ENCODE data around the gene CAMK2A. TPM values are rescaled to one million over a fixed set of nuclear protein-coding genes. Genes with fewer than 3 reads are reported as not detected.

CAMK2A gene
- total RNA-seq, 2 experiments from 2014 or later = not detected

DNA sequence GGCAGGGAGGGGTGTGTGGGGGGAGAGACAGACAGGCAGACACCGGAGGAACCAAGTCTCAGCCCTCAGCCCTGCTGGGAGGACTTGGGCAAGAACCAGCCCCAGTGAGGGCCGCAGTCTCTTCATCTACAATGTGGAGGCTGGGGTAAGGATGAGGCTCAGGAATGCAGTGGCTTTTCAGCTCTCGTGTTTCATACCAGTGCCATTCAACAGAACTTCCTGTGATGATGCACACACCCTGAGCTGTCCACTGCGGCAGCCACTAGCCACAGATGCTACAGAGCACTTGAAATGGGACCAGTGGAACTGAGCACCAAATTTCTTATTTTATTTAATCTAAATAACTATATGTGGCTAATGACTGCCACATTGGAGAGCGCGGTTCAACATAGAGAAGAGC lies 10.7 kb downstream of the CAMK2A start:
- Histone ChIP-seq H2AFZ (ENCODE audit: low read length) (no peak overlapping the region), H3K9me2 (ENCODE audit: insufficient read depth, low read length) (no peaks in the 10 kb centered on the region), H3K36me3 (ENCODE audit: insufficient read depth, low read length) (no peaks in the 10 kb centered on the region), H3K4me2 (ENCODE audit: low read length) (no peak overlapping the region), H3K9me3 (ENCODE audit: low read length) (no peaks in the 10 kb centered on the region), H3K27ac (ENCODE audit: low read depth, low read length, poor library complexity, severe bottlenecking) (no peak overlapping the region), H3K4me1 (ENCODE audit: insufficient read depth, low read length, poor library complexity, severe bottlenecking) (no peaks in the 10 kb centered on the region), H3K79me2 (ENCODE audit: insufficient read depth, low read depth, low read length) (no peaks in the 10 kb centered on the region), H4K20me1 (ENCODE audit: insufficient read depth, low read length) (no peaks in the 10 kb centered on the region), H3K4me3 (ENCODE audit: low read depth, low read length, poor library complexity, severe bottlenecking) (no peak overlapping the region)
- BruUV-seq (replicated peaks) = no TSS peak
- CTCF ChIA-PET (ENCODE audit: unreplicated experiment) = no interaction called here
- no peak for DNase-seq (ENCODE audit: low spot score)
- intact Hi-C loops (cut with micrococcal nuclease; ENCODE audit: unreplicated experiment) = no loop called here
- POLR2A ChIA-PET = no interaction called here
- TF ChIP-seq EZH2phosphoT487 (IDR thresholded peaks at IDR 0.05; ENCODE audit: borderline replicate concordance, low read depth, low read length) = no peak
- TF ChIP-seq, protein P1, sequence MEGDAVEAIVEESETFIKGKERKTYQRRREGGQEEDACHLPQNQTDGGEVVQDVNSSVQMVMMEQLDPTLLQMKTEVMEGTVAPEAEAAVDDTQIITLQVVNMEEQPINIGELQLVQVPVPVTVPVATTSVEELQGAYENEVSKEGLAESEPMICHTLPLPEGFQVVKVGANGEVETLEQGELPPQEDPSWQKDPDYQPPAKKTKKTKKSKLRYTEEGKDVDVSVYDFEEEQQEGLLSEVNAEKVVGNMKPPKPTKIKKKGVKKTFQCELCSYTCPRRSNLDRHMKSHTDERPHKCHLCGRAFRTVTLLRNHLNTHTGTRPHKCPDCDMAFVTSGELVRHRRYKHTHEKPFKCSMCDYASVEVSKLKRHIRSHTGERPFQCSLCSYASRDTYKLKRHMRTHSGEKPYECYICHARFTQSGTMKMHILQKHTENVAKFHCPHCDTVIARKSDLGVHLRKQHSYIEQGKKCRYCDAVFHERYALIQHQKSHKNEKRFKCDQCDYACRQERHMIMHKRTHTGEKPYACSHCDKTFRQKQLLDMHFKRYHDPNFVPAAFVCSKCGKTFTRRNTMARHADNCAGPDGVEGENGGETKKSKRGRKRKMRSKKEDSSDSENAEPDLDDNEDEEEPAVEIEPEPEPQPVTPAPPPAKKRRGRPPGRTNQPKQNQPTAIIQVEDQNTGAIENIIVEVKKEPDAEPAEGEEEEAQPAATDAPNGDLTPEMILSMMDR (conservative IDR thresholded peaks at IDR 0.05; ENCODE audit: low read length) = no peak

DNA sequence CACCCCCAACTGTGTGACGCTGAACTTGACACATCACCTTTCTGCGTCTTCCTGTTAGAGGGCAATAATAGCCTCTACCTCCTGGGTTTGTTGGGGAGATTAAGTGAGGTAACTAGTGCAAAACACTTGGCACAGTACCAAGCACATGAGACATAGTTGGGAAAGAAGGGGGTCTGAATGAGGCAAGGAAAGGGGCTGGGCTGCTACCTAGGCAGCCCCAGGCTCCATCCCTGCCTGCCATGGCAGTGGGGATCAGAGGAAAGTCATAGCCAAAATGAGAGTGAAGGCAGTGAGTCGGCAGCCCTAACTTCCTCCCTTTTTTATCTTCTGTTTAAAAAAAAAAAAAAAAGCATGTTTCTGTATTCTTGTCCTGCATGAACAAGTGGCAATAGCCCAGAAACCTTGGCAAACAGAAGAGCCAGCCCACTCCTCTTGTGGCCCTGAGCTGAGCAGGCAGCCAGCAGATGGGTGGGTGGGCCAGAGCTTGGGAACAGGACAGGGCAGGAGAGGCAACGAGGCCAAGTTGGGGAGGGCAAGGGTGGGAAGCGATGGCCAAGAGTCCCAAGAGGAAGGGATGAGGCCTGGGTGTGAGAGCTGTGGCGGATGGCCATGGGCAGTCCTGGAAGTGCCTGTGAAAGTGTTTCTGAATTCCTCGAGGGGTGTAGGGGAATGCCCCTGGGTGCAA lies 11.4 kb downstream of the CAMK2A start:
- Histone ChIP-seq H3K4me1 (ENCODE audit: insufficient read depth, low read length, poor library complexity, severe bottlenecking) (no peaks in the 10 kb centered on the region), H4K20me1 (ENCODE audit: insufficient read depth, low read length) (no peaks in the 10 kb centered on the region), H2AFZ (ENCODE audit: low read length) (no peak overlapping the region), H3K27ac (ENCODE audit: low read depth, low read length, poor library complexity, severe bottlenecking) (no peak overlapping the region), H3K9me3 (ENCODE audit: low read length) (no peaks in the 10 kb centered on the region), H3K79me2 (ENCODE audit: insufficient read depth, low read depth, low read length) (no peaks in the 10 kb centered on the region), H3K9me2 (ENCODE audit: insufficient read depth, low read length) (no peaks in the 10 kb centered on the region), H3K4me3 (ENCODE audit: low read depth, low read length, poor library complexity, severe bottlenecking) (no peak overlapping the region), H3K4me2 (ENCODE audit: low read length) (no peak overlapping the region), H3K36me3 (ENCODE audit: insufficient read depth, low read length) (no peaks in the 10 kb centered on the region)
- intact Hi-C loops (cut with micrococcal nuclease; ENCODE audit: unreplicated experiment) = no loop called here
- CTCF ChIA-PET (ENCODE audit: unreplicated experiment) = no interaction called here
- TF ChIP-seq EZH2phosphoT487 (IDR thresholded peaks at IDR 0.05; ENCODE audit: borderline replicate concordance, low read depth, low read length) = no peak
- TF ChIP-seq, protein P1 (conservative IDR thresholded peaks at IDR 0.05; ENCODE audit: low read length) = no peak
- no peak for DNase-seq (ENCODE audit: low spot score)
- POLR2A ChIA-PET = interaction anchor here (0.7 kb wide), 1 partner anchor 603 kb away, joined by 4 read pairs; no protein-coding TSS in a partner anchor
- no TSS peak for BruUV-seq (replicated peaks)

DNA sequence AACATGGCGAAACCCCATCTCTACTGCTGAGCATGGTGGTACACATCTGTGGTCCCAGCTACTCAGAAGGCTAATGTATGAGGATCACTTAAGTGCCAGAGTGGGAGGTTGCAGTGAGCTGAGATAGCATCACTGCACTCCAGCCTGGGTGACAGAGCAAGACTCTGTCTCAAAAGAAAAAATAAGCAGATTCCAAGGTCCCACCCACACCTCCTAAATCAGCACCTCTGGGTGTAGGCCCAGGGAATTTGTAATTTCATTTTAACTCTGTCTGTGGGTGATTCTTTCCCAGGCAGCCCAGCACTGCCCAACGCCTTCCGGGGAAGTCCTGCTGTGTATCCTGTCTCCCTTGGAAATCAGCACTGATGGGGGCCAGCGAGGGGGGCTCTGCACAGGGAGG lies 12.5 kb downstream of the CAMK2A start:
- no peaks in the 10 kb centered on the region for H3K36me3 ChIP-seq (ENCODE audit: insufficient read depth, low read length)
- no peak overlapping the region for H3K4me2 ChIP-seq (ENCODE audit: low read length)
- ChIA-PET CTCF (ENCODE audit: unreplicated experiment) (interaction anchor here (0.5 kb wide), 1 partner anchor 8 kb away, joined by 3 read pairs; no protein-coding TSS in a partner anchor), POLR2A (no interaction called here)
- H3K27ac ChIP-seq (ENCODE audit: low read depth, low read length, poor library complexity, severe bottlenecking) = no peak overlapping the region
- H3K4me1 ChIP-seq (ENCODE audit: insufficient read depth, low read length, poor library complexity, severe bottlenecking) = no peaks in the 10 kb centered on the region
- H4K20me1 ChIP-seq (ENCODE audit: insufficient read depth, low read length) = no peaks in the 10 kb centered on the region
- H3K4me3 ChIP-seq (ENCODE audit: low read depth, low read length, poor library complexity, severe bottlenecking) = no peak overlapping the region
- H3K9me3 ChIP-seq (ENCODE audit: low read length) = no peaks in the 10 kb centered on the region
- BruUV-seq (replicated peaks) = no TSS peak
- H3K9me2 ChIP-seq (ENCODE audit: insufficient read depth, low read length) = no peaks in the 10 kb centered on the region
- TF ChIP-seq, protein P1 (conservative IDR thresholded peaks at IDR 0.05; ENCODE audit: low read length) = no peak
- TF ChIP-seq EZH2phosphoT487 (IDR thresholded peaks at IDR 0.05; ENCODE audit: borderline replicate concordance, low read depth, low read length) = no peak
- H3K79me2 ChIP-seq (ENCODE audit: insufficient read depth, low read depth, low read length) = no peaks in the 10 kb centered on the region
- intact Hi-C loops (cut with micrococcal nuclease; ENCODE audit: unreplicated experiment) = no loop called here
- DNase-seq (ENCODE audit: low spot score) = no peak
- H2AFZ ChIP-seq (ENCODE audit: low read length) = no peak overlapping the region
